GM23338 (cell line): ENCODE measurements around the gene IQCE. TPM values are rescaled to one million over a fixed set of nuclear protein-coding genes. Genes with fewer than 3 reads are reported as not detected.

Experiments
- ATAC-seq: fragments of 200-7000 bp; cut with Tn5 transposase; 3 replicates; pipeline ENCODE4 v1.9.1; 2020
- DNase-seq: peaks from one replicate; pipeline ENCODE4 v3.0.0-alpha.2; 2015; ENCODE audit warnings: low spot score
- H2AFZ ChIP-seq: fragments of 200-600 bp; sonication (generic); 2 replicates; pipeline ENCODE4 v1.8.0; 2016; ENCODE audit warnings: antibody characterized with exemption, mild to moderate bottlenecking, moderate library complexity
- H3F3A ChIP-seq: fragments of 200-600 bp; sonication (generic); replicated peaks from 2 replicates; pipeline ENCODE4 v1.8.0; 2017; ENCODE audit warnings: antibody characterized with exemption, mixed run types, low read depth
- H3K27ac ChIP-seq: fragments of 200-600 bp; sonication (generic); 2 replicates; pipeline ENCODE4 v1.6.1; 2016; ENCODE audit warnings: low read depth
- H3K27me3 ChIP-seq: fragments of 200-600 bp; sonication (generic); 2 replicates; pipeline ENCODE4 v1.8.0; 2016; ENCODE audit warnings: mild to moderate bottlenecking, mixed run types, moderate library complexity; ENCODE audit not compliant: insufficient read depth
- H3K36me3 ChIP-seq: fragments of 200-600 bp; sonication (generic); 2 replicates; pipeline ENCODE4 v1.8.0; 2016; ENCODE audit warnings: mild to moderate bottlenecking; ENCODE audit not compliant: insufficient read depth
- H3K4me1 ChIP-seq: fragments of 200-600 bp; sonication (generic); 2 replicates; pipeline ENCODE4 v1.8.0; 2016; ENCODE audit warnings: mild to moderate bottlenecking, moderate library complexity; ENCODE audit not compliant: insufficient read depth
- H3K4me2 ChIP-seq: fragments of 200-600 bp; sonication (generic); 2 replicates; pipeline ENCODE4 v1.7.1; 2017; ENCODE audit warnings: mixed run types
- H3K4me3 ChIP-seq: fragments of 200-600 bp; sonication (generic); 2 replicates; pipeline ENCODE4 v1.6.1; 2016; ENCODE audit warnings: mixed run types
- H3K79me2 ChIP-seq: fragments of 200-600 bp; sonication (generic); replicated peaks from 2 replicates; pipeline ENCODE4 v1.8.0; 2017; ENCODE audit warnings: mild to moderate bottlenecking; ENCODE audit not compliant: insufficient read depth
- H3K9me2 ChIP-seq: fragments of 200-600 bp; sonication (generic); 2 replicates; pipeline ENCODE4 v1.8.0; 2017; ENCODE audit not compliant: insufficient read depth
- H4K20me1 ChIP-seq: fragments of 200-600 bp; sonication (generic); replicated peaks from 2 replicates; pipeline ENCODE4 v1.8.0; 2017; ENCODE audit warnings: mild to moderate bottlenecking; ENCODE audit not compliant: insufficient read depth
- H3K27ac Mint-ChIP-seq: 2 replicates; pipeline ENCODE4 v1.8.0; 2020; ENCODE audit warnings: inconsistent platforms, mild to moderate bottlenecking, moderate library complexity, mixed read lengths
- H3K27me3 Mint-ChIP-seq: 3 replicates; pipeline ENCODE4 v1.8.0; 2022; ENCODE audit warnings: low read depth, mild to moderate bottlenecking, moderate library complexity, mixed read lengths, inconsistent platforms; ENCODE audit not compliant: insufficient read depth, poor library complexity
- H3K36me3 Mint-ChIP-seq: 3 replicates; pipeline ENCODE4 v1.8.0; 2021; ENCODE audit warnings: low read depth, mild to moderate bottlenecking, inconsistent platforms, moderate library complexity, mixed read lengths
- H3K4me1 Mint-ChIP-seq: 3 replicates; pipeline ENCODE4 v1.8.0; 2020; ENCODE audit warnings: mild to moderate bottlenecking, inconsistent platforms, mixed read lengths
- H3K4me3 Mint-ChIP-seq: 3 replicates; pipeline ENCODE4 v1.8.0; 2021; ENCODE audit warnings: moderate library complexity, mild to moderate bottlenecking, inconsistent platforms, mixed read lengths
- H3K9me3 Mint-ChIP-seq: 3 replicates; pipeline ENCODE4 v1.8.0; 2020; ENCODE audit warnings: moderate library complexity, mild to moderate bottlenecking, inconsistent platforms, mixed read lengths
- EZH2 ChIP-seq: fragments of 200-600 bp; sonication (generic); IDR thresholded peaks from one replicate; pipeline ENCODE4 v1.8.0; 2017; ENCODE audit warnings: antibody characterized with exemption, mild to moderate bottlenecking, low read depth; ENCODE audit not compliant: unreplicated experiment
- ZNF114 ChIP-seq: fragments of 250-450 bp; sonication (Bioruptor Pico); IDR thresholded peaks from 2 replicates; pipeline ENCODE4 v1.5.0; 2020; ENCODE audit warnings: mild to moderate bottlenecking, moderate library complexity
- polyA plus RNA-seq: library from polyadenylated mRNA; unstranded; fragments of >200 nt; fragmentation: Nextera tagmentation; extraction: Ambion mirVana; gene quantifications from 2 replicates; pipeline ENCODE4 v1.2.1, GENCODE V29; 2016
- total RNA-seq: library from RNA; depleted of rRNA; stranded (reverse); fragments of >200 nt; shearing (Covaris generic); gene quantifications from 2 replicates; pipeline ENCODE4 v1.2.3, GENCODE V29; 2014
- TF ChIP-seq, protein P1 (sequence below): fragments of 250-450 bp; sonication (Bioruptor Pico); IDR thresholded peaks from 2 replicates; pipeline ENCODE4 v1.5.0; 2020; ENCODE audit warnings: mild to moderate bottlenecking, moderate library complexity
- TF ChIP-seq, protein P2 (sequence below): IDR thresholded peaks from 2 replicates; pipeline ENCODE4 v1.6.1; 2016; ENCODE audit warnings: antibody characterized with exemption

The IQCE gene
- total and polyA plus RNA-seq, 2 experiments from 2014 or later = 5.0 to 7.7 TPM

- TF ChIP-seq, protein P1, sequence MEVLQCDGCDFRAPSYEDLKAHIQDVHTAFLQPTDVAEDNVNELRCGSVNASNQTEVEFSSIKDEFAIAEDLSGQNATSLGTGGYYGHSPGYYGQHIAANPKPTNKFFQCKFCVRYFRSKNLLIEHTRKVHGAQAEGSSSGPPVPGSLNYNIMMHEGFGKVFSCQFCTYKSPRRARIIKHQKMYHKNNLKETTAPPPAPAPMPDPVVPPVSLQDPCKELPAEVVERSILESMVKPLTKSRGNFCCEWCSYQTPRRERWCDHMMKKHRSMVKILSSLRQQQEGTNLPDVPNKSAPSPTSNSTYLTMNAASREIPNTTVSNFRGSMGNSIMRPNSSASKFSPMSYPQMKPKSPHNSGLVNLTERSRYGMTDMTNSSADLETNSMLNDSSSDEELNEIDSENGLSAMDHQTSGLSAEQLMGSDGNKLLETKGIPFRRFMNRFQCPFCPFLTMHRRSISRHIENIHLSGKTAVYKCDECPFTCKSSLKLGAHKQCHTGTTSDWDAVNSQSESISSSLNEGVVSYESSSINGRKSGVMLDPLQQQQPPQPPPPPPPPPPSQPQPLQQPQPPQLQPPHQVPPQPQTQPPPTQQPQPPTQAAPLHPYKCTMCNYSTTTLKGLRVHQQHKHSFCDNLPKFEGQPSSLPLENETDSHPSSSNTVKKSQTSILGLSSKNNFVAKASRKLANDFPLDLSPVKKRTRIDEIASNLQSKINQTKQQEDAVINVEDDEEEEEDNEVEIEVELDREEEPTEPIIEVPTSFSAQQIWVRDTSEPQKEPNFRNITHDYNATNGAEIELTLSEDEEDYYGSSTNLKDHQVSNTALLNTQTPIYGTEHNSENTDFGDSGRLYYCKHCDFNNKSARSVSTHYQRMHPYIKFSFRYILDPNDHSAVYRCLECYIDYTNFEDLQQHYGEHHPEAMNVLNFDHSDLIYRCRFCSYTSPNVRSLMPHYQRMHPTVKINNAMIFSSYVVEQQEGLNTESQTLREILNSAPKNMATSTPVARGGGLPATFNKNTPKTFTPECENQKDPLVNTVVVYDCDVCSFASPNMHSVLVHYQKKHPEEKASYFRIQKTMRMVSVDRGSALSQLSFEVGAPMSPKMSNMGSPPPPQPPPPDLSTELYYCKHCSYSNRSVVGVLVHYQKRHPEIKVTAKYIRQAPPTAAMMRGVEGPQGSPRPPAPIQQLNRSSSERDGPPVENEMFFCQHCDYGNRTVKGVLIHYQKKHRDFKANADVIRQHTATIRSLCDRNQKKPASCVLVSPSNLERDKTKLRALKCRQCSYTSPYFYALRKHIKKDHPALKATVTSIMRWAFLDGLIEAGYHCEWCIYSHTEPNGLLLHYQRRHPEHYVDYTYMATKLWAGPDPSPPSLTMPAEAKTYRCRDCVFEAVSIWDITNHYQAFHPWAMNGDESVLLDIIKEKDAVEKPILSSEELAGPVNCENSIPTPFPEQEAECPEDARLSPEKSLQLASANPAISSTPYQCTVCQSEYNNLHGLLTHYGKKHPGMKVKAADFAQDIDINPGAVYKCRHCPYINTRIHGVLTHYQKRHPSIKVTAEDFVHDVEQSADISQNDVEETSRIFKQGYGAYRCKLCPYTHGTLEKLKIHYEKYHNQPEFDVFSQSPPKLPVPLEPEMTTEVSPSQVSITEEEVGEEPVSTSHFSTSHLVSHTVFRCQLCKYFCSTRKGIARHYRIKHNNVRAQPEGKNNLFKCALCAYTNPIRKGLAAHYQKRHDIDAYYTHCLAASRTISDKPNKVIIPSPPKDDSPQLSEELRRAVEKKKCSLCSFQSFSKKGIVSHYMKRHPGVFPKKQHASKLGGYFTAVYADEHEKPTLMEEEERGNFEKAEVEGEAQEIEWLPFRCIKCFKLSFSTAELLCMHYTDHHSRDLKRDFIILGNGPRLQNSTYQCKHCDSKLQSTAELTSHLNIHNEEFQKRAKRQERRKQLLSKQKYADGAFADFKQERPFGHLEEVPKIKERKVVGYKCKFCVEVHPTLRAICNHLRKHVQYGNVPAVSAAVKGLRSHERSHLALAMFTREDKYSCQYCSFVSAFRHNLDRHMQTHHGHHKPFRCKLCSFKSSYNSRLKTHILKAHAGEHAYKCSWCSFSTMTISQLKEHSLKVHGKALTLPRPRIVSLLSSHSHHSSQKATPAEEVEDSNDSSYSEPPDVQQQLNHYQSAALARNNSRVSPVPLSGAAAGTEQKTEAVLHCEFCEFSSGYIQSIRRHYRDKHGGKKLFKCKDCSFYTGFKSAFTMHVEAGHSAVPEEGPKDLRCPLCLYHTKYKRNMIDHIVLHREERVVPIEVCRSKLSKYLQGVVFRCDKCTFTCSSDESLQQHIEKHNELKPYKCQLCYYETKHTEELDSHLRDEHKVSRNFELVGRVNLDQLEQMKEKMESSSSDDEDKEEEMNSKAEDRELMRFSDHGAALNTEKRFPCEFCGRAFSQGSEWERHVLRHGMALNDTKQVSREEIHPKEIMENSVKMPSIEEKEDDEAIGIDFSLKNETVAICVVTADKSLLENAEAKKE (CRISPR knock-in tag) = no peak
Observed at GRCh38 chr7:2658941-2659340, 100.2 kb downstream of the IQCE start (continued).

GRCh38 chr7:2659556-2660358, 101.0 kb downstream of the IQCE start:
- H3K4me2 ChIP-seq = no peak overlapping the region
- no peaks in the 10 kb centered on the region for H3K9me2 ChIP-seq
- Mint-ChIP-seq H3K27ac (no peak overlapping the region; the same call in 1 of the 2 replicates), H3K4me1 (peaks cover 8% of the 10 kb centered on the region), H3K9me3 (no peaks in the 10 kb centered on the region; the same call in 2 of the 3 replicates), H3K4me3 (no peak overlapping the region), H3K27me3 (peaks cover 9% of the 10 kb centered on the region), H3K36me3 (peaks cover 17% of the 10 kb centered on the region)
- H3K4me3 ChIP-seq = no peak overlapping the region
- no peaks in the 10 kb centered on the region for H3K27me3 ChIP-seq
- no peaks in the 10 kb centered on the region; the same call in 1 of the 2 replicates for H3K4me1 ChIP-seq
- no peaks in the 10 kb centered on the region for H3F3A ChIP-seq
- ATAC-seq = no peak
- no peak overlapping the region for H2AFZ ChIP-seq
- no peak for DNase-seq
- 0 out of 2 replicates have a peak overlapping the region, but pooled peaks have one; percentile 32 for H3K27ac ChIP-seq
- H4K20me1 ChIP-seq = no peaks in the 10 kb centered on the region; the same call in 1 of the 2 replicates
- H3K79me2 ChIP-seq = no peaks in the 10 kb centered on the region
- H3K36me3 ChIP-seq = no peaks in the 10 kb centered on the region
- TF ChIP-seq EZH2 (no peak), ZNF114 (CRISPR knock-in tag) (no peak)
- TF ChIP-seq, protein P2, sequence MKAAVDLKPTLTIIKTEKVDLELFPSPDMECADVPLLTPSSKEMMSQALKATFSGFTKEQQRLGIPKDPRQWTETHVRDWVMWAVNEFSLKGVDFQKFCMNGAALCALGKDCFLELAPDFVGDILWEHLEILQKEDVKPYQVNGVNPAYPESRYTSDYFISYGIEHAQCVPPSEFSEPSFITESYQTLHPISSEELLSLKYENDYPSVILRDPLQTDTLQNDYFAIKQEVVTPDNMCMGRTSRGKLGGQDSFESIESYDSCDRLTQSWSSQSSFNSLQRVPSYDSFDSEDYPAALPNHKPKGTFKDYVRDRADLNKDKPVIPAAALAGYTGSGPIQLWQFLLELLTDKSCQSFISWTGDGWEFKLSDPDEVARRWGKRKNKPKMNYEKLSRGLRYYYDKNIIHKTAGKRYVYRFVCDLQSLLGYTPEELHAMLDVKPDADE = no peak
- TF ChIP-seq, protein P1 (CRISPR knock-in tag) = no peak
